HCT116 (cell line): ENCODE results near the gene RALGAPA1. TPM values are rescaled to one million over a fixed set of nuclear protein-coding genes. Genes with fewer than 3 reads are reported as not detected.

Experiments used
- ATAC-seq: fragments of 200-7000 bp; cut with Tn5 transposase; 2 replicates; pipeline ENCODE4 v1.9.1; 2020; ENCODE audit warnings: mild to moderate bottlenecking, moderate library complexity
- BruUV-seq: library from RNA; stranded (reverse); fragments of 400-500 nt; replicated peaks from 2 replicates; lab custom pipeline; 2021; lab: Mats Ljungman, UMichigan
- CTCF ChIA-PET: fragments of 300-600 bp; sonication (Branson Sonifier 250); formaldehyde crosslinking; loops from one replicate; lab custom pipeline; 2021; ENCODE audit warnings: antibody characterized with exemption; lab: Charles Lee
- POLR2A ChIA-PET: fragments of 300-600, 350-600 bp; sonication (Branson Sonifier 250); formaldehyde crosslinking; loops from one replicate; lab custom pipeline; 2021; ENCODE audit warnings: antibody characterized with exemption; lab: Charles Lee
- RAD21 ChIA-PET, 2 experiments: fragments of 300-600 bp; sonication (Branson Sonifier 250); formaldehyde crosslinking; loops; one replicate each; lab custom pipeline; 2023; ENCODE audit warnings: low total read pairs in 2 of 2; ENCODE audit not compliant: uncharacterized antibody in 2 of 2, unreplicated experiment in 2 of 2, low non-redundant PET in 1 of 2; lab: Charles Lee
- DNase-seq: peaks from one replicate; pipeline ENCODE4 v3.0.0-alpha.2; 2010; ENCODE audit warnings: low read depth, low spot score
- H2AFZ ChIP-seq: fragments of 200-600 bp; shearing (Covaris generic), sonication (generic); 2 replicates; pipeline ENCODE4 v1.6.1; 2017; ENCODE audit warnings: low read depth, mixed run types, mixed read lengths, antibody characterized with exemption, low read length; ENCODE audit not compliant: poor library complexity, severe bottlenecking
- H3K27ac ChIP-seq: 2 replicates; pipeline ENCODE4 v1.5.1; 2012; ENCODE audit warnings: low read depth, low read length
- H3K27me3 ChIP-seq: fragments of 200-600 bp; sonication (generic); 2 replicates; pipeline ENCODE4 v1.6.1; 2016; ENCODE audit warnings: mixed run types, low read length, mixed read lengths; ENCODE audit not compliant: insufficient read depth
- H3K36me3 ChIP-seq, 2 experiments: fragments of 200-500 bp in 1 of 2; fragments of 200-600 bp in 1 of 2; sonication (Bioruptor generic) in 1 of 2; sonication (generic) in 1 of 2; 2 replicates each; pipeline versions ENCODE4 v1.5.1 to v1.6.1; 2014 to 2016; ENCODE audit warnings: low read length in 2 of 2, inconsistent platforms in 1 of 2, mixed read lengths in 1 of 2, mixed run types in 1 of 2; ENCODE audit not compliant: insufficient read depth in 2 of 2, control insufficient read depth in 1 of 2
- H3K4me1 ChIP-seq, 2 experiments: fragments of 200-600 bp in 1 of 2; sonication (generic) in 1 of 2; 2 replicates each; pipeline versions ENCODE4 v1.5.1 to v1.6.1; 2012 to 2017; ENCODE audit warnings: low read length in 2 of 2, inconsistent platforms in 1 of 2, mild to moderate bottlenecking in 1 of 2, mixed read lengths in 1 of 2, mixed run types in 1 of 2, moderate library complexity in 1 of 2; ENCODE audit not compliant: insufficient read depth in 2 of 2, control insufficient read depth in 1 of 2
- H3K4me2 ChIP-seq: fragments of 200-600 bp; sonication (generic); 2 replicates; pipeline ENCODE4 v1.6.1; 2017; ENCODE audit warnings: mixed run types, low read length, mixed read lengths
- H3K4me3 ChIP-seq, 2 experiments: fragments of 200-600 bp in 1 of 2; sonication (generic) in 1 of 2; replicated peaks in 1 of 2; 2 replicates each; pipeline ENCODE4 v1.5.1; 2011 to 2016; ENCODE audit warnings: low read length in 2 of 2, control low read depth in 1 of 2, low read depth in 1 of 2, mild to moderate bottlenecking in 1 of 2, mixed read lengths in 1 of 2, mixed run types in 1 of 2
- H3K79me2 ChIP-seq: fragments of 200-600 bp; sonication (generic); 2 replicates; pipeline ENCODE4 v1.6.1; 2017; ENCODE audit warnings: mild to moderate bottlenecking, mixed run types, low read length, moderate library complexity, mixed read lengths; ENCODE audit not compliant: insufficient read depth
- H3K9ac ChIP-seq: fragments of 200-600 bp; sonication (generic); 2 replicates; pipeline ENCODE4 v1.6.1; 2016; ENCODE audit warnings: low read length, mixed read lengths
- H3K9me2 ChIP-seq: fragments of 200-600 bp; sonication (generic), shearing (Covaris generic); 2 replicates; pipeline ENCODE4 v1.6.1; 2017; ENCODE audit warnings: mixed run types, mild to moderate bottlenecking, moderate library complexity; ENCODE audit not compliant: insufficient read depth
- H3K9me3 ChIP-seq, 2 experiments: fragments of 200-500 bp in 1 of 2; fragments of 200-600 bp in 1 of 2; sonication (Bioruptor generic) in 1 of 2; sonication (generic) in 1 of 2; 2 replicates each; pipeline ENCODE4 v1.6.1; 2014 to 2017; ENCODE audit warnings: low read length in 2 of 2, mixed read lengths in 2 of 2, inconsistent platforms in 1 of 2, low read depth in 1 of 2, mild to moderate bottlenecking in 1 of 2, mixed run types in 1 of 2, moderate library complexity in 1 of 2; ENCODE audit not compliant: control insufficient read depth in 1 of 2, insufficient read depth in 1 of 2
- H4K20me1 ChIP-seq: fragments of 200-600 bp; sonication (generic), shearing (Covaris generic); 2 replicates; pipeline ENCODE4 v1.6.1; 2017; ENCODE audit warnings: mixed run types, mild to moderate bottlenecking, moderate library complexity; ENCODE audit not compliant: insufficient read depth
- EGR1 ChIP-seq: IDR thresholded peaks from 2 replicates; pipeline ENCODE4 v1.6.1; 2012; ENCODE audit warnings: low read depth
- ELF1 ChIP-seq: IDR thresholded peaks from 2 replicates; pipeline ENCODE4 v1.6.1; 2012; ENCODE audit warnings: low read depth, borderline replicate concordance
- FOSL1 ChIP-seq: IDR thresholded peaks from 2 replicates; pipeline ENCODE4 v1.6.1; 2012; ENCODE audit warnings: low read depth
- JUND ChIP-seq: IDR thresholded peaks from 2 replicates; pipeline ENCODE4 v1.6.1; 2012
- POLR2AphosphoS5 ChIP-seq: IDR thresholded peaks from 2 replicates; pipeline ENCODE4 v1.6.1; 2011; ENCODE audit warnings: mild to moderate bottlenecking, low read depth, low read length, moderate library complexity
- REST ChIP-seq: IDR thresholded peaks from 2 replicates; pipeline ENCODE4 v1.6.1; 2012; ENCODE audit warnings: low read depth
- SIN3A ChIP-seq: IDR thresholded peaks from 2 replicates; pipeline ENCODE4 v1.6.1; 2012; ENCODE audit warnings: low read depth
- SP1 ChIP-seq: IDR thresholded peaks from 2 replicates; pipeline ENCODE4 v1.6.1; 2012; ENCODE audit warnings: low read depth
- SRF ChIP-seq: IDR thresholded peaks from 2 replicates; pipeline ENCODE4 v1.6.1; 2012; ENCODE audit warnings: low read depth
- TCF7L2 ChIP-seq: IDR thresholded peaks from 2 replicates; pipeline ENCODE4 v1.7.0; 2011; ENCODE audit warnings: borderline replicate concordance, inconsistent platforms; ENCODE audit not compliant: insufficient read depth, insufficient read length; ENCODE audit errors: extremely low read depth
- YY1 ChIP-seq: IDR thresholded peaks from 2 replicates; pipeline ENCODE4 v1.6.1; 2011; ENCODE audit warnings: low read length, low read depth, moderate library complexity, mild to moderate bottlenecking; ENCODE audit not compliant: insufficient replicate concordance; ENCODE audit errors: extremely low read depth
- ZNF274 ChIP-seq: fragments of 200-500 bp; sonication (Bioruptor generic); IDR thresholded peaks from 2 replicates; pipeline ENCODE4 v1.6.1; 2014; ENCODE audit warnings: mild to moderate bottlenecking, low read depth, low read length, inconsistent platforms
- intact Hi-C: fragments of 100-400 bp; cut with micrococcal nuclease; formaldehyde crosslinking; loops from 2 replicates; pipeline ENCODE4 v1.10.0; 2022
- total RNA-seq: library from RNA; stranded (reverse); gene quantifications from one replicate; pipeline ENCODE4 v1.2.1, GENCODE V29; 2021; ENCODE audit not compliant: unreplicated experiment
- TF ChIP-seq, protein P1 (sequence below): IDR thresholded peaks from 2 replicates; pipeline ENCODE4 v1.6.1; 2012

The RALGAPA1 gene
- total RNA-seq, 1 experiment from 2014 or later, result 29.3 TPM

DNA sequence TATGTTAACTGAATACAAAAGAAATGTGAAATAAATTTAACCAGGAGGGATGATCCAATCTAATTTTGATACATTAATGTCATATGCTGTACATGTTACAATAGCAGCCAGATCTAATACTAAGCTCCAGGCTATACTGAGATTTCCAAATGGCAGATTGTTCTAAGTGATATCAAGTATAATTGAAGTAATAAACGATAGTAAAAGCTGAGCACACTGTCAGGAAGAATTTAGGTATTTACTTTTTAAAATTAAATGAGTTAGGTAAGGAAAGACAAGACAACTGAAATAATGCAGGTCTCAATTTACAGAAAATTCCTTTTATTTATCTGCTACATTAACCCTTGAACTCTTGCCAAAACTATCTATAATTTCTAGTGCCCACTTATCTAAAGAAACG lies 235.2 kb downstream of the RALGAPA1 start:
- H3K4me2 ChIP-seq, result no peak overlapping the region
- ChIA-PET RAD21 (no interaction called here), CTCF (no interaction called here), POLR2A (no interaction called here)
- H4K20me1 ChIP-seq, result no peaks in the 10 kb centered on the region
- peaks cover 1% of the 10 kb centered on the region for H3K9me2 ChIP-seq
- H3K79me2 ChIP-seq, result no peaks in the 10 kb centered on the region
- no peaks in the 10 kb centered on the region for H3K27me3 ChIP-seq
- DNase-seq (no peak), ATAC-seq (no peak)
- TF ChIP-seq REST (no peak), FOSL1 (no peak), JUND (no peak)
- TF ChIP-seq, protein P1, sequence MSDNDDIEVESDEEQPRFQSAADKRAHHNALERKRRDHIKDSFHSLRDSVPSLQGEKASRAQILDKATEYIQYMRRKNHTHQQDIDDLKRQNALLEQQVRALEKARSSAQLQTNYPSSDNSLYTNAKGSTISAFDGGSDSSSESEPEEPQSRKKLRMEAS, result no peak
- no peaks in the 10 kb centered on the region for H3K36me3 ChIP-seq
- no peaks in the 10 kb centered on the region for H3K4me1 ChIP-seq
- BruUV-seq, result no TSS peak
- intact Hi-C loops, result no loop called here
- no peak overlapping the region for H3K27ac ChIP-seq
- no peak overlapping the region for H3K4me3 ChIP-seq
- no peak overlapping the region for H3K9ac ChIP-seq
- no peak overlapping the region for H2AFZ ChIP-seq
- H3K9me3 ChIP-seq, result no peaks in the 10 kb centered on the region

GRCh38 chr14:35571598-35571997 lies 237.5 kb downstream of the RALGAPA1 start:
- H3K79me2 ChIP-seq, result no peaks in the 10 kb centered on the region
- TF ChIP-seq SP1 (no peak), SIN3A (no peak), REST (no peak), ELF1 (no peak), TCF7L2 (no peak), ZNF274 (no peak), POLR2AphosphoS5 (no peak), SRF (no peak), YY1 (no peak), JUND (no peak), EGR1 (no peak)
- TF ChIP-seq, protein P1, result no peak

More at GRCh38 chr14:35571598-35571997, 237.5 kb downstream of the RALGAPA1 start:
- no TSS peak for BruUV-seq
- no peak overlapping the region for H3K4me3 ChIP-seq
- H3K36me3 ChIP-seq, result no peaks in the 10 kb centered on the region
- no peaks in the 10 kb centered on the region for H3K27me3 ChIP-seq
- H3K4me1 ChIP-seq, result no peaks in the 10 kb centered on the region
- intact Hi-C loops, result no loop called here
- ATAC-seq (no peak), DNase-seq (no peak)
- no peak overlapping the region for H3K9ac ChIP-seq
- no peaks in the 10 kb centered on the region for H3K9me3 ChIP-seq
- H4K20me1 ChIP-seq, result no peaks in the 10 kb centered on the region
- POLR2A ChIA-PET, result no interaction called here
- RAD21 ChIA-PET, result no interaction called here
- H3K27ac ChIP-seq, result no peak overlapping the region
- CTCF ChIA-PET, result no interaction called here
- no peak overlapping the region for H2AFZ ChIP-seq
- H3K9me2 ChIP-seq, result peaks cover 5% of the 10 kb centered on the region
- H3K4me2 ChIP-seq, result no peak overlapping the region
